Ectodermal cell (in vitro differentiated cells): ENCODE data around the gene CDADC1.

ENCODE experiments used
- H3K27ac ChIP-seq: 2 replicates; pipeline ENCODE4 v1.7.0; 2013; ENCODE audit warnings: mild to moderate bottlenecking, low read depth, low read length; ENCODE audit not compliant: insufficient read depth, poor library complexity, severe bottlenecking
- H3K27me3 ChIP-seq: 2 replicates; pipeline ENCODE4 v1.7.0; 2013; ENCODE audit warnings: mild to moderate bottlenecking, low read length; ENCODE audit not compliant: insufficient read depth, control insufficient read depth, poor library complexity, severe bottlenecking
- H3K36me3 ChIP-seq: one replicate; pipeline ENCODE4 v1.7.0; 2013; ENCODE audit warnings: low read length; ENCODE audit not compliant: control insufficient read depth, insufficient read depth
- H3K4me1 ChIP-seq: one replicate; pipeline ENCODE4 v1.7.0; 2013; ENCODE audit warnings: low read length; ENCODE audit not compliant: control insufficient read depth, insufficient read depth
- H3K4me3 ChIP-seq: 2 replicates; pipeline ENCODE4 v1.7.0; 2013; ENCODE audit warnings: low read depth, low read length, control low read depth; ENCODE audit not compliant: insufficient read depth
- H3K9me3 ChIP-seq: 2 replicates; pipeline ENCODE4 v1.7.0; 2013; ENCODE audit warnings: mild to moderate bottlenecking, low read length, moderate library complexity; ENCODE audit not compliant: control insufficient read depth
- WGBS, 2 experiments: methylation state at CpG; one replicate each; pipeline ENCODE4 v1.1.7; 2013; ENCODE audit warnings: missing lambda C conversion rate in 2 of 2; 5-methylcytosine and 5-hydroxymethylcytosine counted together

CDADC1 gene

DNA sequence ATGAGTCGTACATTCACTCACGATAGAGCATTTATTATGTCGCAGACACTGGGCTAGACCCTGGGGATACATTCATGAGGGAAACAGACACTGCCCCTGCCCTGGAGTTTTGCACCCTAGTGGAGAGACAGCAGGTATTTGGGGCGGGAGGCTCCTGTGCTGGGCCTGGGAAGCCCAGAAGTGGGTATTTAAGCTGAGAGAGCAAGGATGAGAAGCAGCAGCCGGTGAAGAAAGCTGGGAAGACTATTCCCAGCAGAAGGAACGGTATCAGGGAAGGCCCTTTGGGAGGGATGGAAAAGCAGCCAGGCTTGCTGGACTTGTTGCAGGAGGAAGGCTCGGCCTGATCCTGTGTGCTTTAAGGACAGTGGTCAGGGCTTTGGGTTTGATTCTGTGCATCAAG lies 54.5 kb downstream of the CDADC1 start:
- Histone ChIP-seq H3K9me3 (no peaks in the 10 kb centered on the region), H3K4me3 (no peak overlapping the region), H3K27me3 (no peaks in the 10 kb centered on the region), H3K27ac (no peak overlapping the region), H3K36me3 (no peaks in the 10 kb centered on the region), H3K4me1 (peaks cover 10% of the 10 kb centered on the region)
- WGBS, 2 experiments: 81 to 91% methylated on average over 7 of the region's 7 CpGs

DNA sequence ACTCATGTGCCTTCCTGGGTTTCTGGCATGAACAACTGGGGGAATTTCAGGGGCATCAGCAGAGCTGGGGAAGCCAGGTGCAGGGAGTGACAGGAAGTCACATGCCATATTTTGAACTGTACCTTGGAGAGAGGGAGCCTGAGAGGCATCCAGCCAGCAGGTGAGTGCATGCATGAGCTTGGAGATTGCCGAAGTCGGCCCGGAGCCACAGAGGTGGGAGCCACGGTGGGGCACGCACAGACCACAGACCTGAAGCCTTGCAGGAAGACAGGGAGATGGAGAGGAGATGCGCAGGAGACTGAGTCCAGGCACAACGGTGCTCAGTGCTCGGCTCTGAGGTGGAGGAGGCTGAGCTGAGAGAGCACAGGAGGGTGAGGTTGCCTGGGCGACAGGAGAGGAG lies 55.1 kb downstream of the CDADC1 start:
- no peak overlapping the region for H3K4me3 ChIP-seq
- H3K4me1 ChIP-seq: peaks cover 10% of the 10 kb centered on the region
- 91 to 92% methylated on average over 9 of the region's 9 CpGs for WGBS, 2 experiments
- H3K36me3 ChIP-seq: no peaks in the 10 kb centered on the region
- no peak overlapping the region for H3K27ac ChIP-seq
- H3K27me3 ChIP-seq: no peaks in the 10 kb centered on the region
- H3K9me3 ChIP-seq: no peaks in the 10 kb centered on the region

DNA sequence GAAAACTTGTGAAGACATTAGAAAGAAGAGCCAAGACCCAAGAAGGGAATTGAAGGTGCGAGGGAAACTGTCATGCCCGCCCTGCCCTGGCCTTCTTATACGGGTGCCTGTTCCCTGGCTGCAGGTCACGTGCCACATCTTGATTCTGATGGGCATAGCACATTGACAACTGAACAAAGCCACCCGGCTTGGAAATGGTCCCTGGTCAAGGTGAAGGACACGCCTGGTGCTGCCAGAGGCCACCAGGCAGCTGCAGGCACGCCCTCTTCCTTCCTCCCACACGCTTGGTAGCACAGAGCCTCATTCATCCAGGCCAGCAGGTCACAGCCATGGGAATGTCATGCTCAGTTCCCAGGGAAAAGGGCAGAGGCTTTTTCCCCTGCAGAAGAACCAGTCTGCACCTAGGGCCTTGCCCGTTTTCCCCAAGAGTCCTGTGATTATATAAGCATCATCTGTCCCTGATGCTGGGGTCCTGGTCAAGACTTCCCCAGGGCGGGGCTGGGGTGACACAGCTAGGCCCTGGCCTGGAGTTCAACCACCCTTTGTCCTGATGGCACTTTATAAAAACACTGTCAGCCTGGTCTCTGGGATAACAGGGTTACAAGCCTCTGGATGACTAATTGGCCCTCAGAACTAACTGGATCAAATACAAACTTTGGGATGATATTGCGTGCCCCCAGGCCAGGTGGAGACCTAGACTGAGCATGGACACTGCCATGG lies 56.0 kb downstream of the CDADC1 start:
- H3K27ac ChIP-seq: no peak overlapping the region
- H3K4me3 ChIP-seq: no peak overlapping the region
- no peaks in the 10 kb centered on the region for H3K36me3 ChIP-seq
- H3K27me3 ChIP-seq: no peaks in the 10 kb centered on the region
- WGBS, 2 experiments: 88 to 89% methylated on average over 11 of the region's 11 CpGs
- H3K4me1 ChIP-seq: peaks cover 10% of the 10 kb centered on the region
- no peaks in the 10 kb centered on the region for H3K9me3 ChIP-seq

DNA sequence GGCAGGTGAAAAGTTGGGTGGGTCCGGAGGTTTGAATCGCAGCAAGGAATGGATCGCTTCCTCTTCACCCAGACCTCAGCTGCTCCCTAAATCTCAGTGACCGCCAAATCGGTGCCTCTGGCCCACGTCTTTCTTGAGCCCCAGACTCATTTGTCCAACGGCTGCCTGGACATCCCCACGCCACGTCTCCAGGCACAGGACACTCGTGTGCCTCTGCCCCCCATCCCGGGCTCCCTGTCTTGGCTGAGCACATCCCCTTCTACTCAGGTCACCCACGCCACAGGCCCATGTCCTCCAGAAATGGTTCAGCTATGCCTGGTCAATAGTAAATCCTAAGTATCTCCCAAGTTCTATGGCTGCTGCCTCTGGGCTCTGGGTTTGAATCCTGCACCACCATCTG lies 56.6 kb downstream of the CDADC1 start:
- peaks cover 10% of the 10 kb centered on the region for H3K4me1 ChIP-seq
- H3K4me3 ChIP-seq: no peak overlapping the region
- WGBS, 2 experiments: 94 to 96% methylated on average over 12 of the region's 12 CpGs
- H3K27me3 ChIP-seq: no peaks in the 10 kb centered on the region
- no peak overlapping the region for H3K27ac ChIP-seq
- H3K9me3 ChIP-seq: no peaks in the 10 kb centered on the region
- H3K36me3 ChIP-seq: no peaks in the 10 kb centered on the region

DNA sequence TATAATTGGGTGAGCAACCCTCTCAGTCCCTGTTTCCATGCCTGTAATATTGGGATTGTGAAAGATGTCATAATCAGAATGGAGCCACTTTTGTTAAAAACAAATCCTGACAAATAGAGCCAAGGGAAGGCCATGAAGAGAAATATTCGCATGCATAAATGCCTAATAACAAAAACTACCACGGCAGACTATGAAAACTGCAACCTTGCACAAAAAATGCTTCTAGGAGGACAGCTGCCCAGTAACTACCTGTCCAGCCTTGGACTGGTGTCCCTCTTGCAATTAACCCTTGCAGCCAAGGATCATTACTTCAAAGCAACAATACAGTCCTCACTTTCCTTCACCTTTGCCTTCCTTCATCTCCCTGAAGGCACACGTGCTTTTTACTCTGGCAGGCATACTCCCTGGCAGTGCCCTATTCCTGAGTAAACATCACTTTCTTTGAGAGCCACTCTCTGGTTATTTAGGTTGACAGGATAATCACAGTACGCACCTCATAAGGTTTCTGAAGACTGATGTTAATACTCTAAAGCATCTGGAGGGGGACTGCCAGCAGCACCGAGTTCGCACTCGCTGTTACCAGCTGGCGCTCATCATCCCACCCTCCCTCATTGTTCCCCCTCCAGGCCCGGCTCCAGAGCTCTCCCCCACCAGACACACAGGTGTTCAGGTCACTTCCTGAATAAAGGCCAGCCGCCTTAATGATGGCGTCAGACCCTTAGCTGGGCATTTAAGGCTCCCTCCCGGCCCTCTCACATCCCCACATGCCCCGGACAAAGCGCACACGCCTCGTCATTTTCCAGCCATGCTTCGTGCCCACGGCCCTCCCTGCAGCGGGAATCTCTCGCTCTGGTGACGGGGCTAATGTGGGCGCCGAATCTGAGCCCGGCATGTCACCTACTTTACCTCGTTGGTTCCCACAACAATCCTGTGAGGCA lies 57.3 kb downstream of the CDADC1 start:
- H3K4me3 ChIP-seq: no peak overlapping the region
- H3K36me3 ChIP-seq: no peaks in the 10 kb centered on the region
- H3K27ac ChIP-seq: no peak overlapping the region
- no peaks in the 10 kb centered on the region for H3K27me3 ChIP-seq
- 92 to 93% methylated on average over 25 of the region's 25 CpGs for WGBS, 2 experiments
- no peaks in the 10 kb centered on the region for H3K9me3 ChIP-seq
- H3K4me1 ChIP-seq: peaks cover 10% of the 10 kb centered on the region

DNA sequence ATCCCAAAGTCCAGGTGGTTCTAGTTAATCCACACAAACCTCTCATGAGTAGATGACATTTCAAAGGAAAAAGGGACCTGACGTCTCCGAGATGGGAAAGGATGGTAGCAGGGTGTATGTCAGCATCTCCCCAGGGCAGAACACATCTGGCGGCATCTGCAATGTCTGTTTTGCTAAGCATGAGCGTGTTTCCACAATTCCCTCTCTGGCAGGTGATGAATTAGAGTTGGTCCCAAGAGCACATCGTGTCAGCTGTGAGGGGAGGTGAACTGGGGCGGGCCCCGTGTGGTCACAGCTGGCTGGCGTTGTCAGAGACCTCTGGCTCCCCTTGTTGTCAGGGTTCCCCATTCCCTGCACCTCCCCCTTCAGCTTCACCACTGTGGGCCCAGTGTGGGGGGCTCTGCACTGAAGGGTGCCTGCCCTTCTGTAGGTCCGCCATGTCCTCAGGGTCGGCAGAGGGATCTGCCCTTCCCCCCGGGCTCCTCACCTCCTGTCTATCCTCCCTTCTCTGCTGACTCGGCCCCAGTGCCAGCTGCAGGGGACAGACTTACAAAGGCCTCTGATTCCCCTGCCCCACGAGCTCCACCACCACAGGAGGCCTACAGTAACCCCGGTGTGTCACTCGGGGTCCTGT lies 58.2 kb downstream of the CDADC1 start:
- Histone ChIP-seq H3K9me3 (no peaks in the 10 kb centered on the region), H3K36me3 (no peaks in the 10 kb centered on the region), H3K27me3 (no peaks in the 10 kb centered on the region), H3K4me1 (peaks cover 10% of the 10 kb centered on the region), H3K27ac (no peak overlapping the region), H3K4me3 (no peak overlapping the region)
- 80% methylated on average over 14 to 15 of the region's 15 CpGs for WGBS, 2 experiments

DNA sequence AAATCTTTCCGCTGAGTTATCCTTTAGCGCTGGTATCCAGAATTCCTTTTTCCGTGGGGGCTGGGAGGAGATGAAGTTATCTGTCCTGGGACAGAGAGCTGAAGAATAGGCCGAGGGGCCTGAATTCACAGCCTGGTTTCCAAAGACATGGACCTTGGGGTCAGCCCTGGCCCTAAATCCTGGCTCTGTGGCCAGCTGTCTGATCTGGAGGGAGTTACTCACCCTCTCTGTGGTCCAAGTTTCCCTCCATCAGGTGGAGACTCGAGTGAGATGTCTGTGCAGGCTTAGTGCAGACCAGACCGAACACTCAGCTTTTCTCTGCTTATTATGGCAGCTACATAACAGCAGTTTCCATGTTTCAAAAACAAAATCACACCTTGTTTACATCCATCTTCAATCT lies 59.6 kb downstream of the CDADC1 start:
- no peaks in the 10 kb centered on the region for H3K36me3 ChIP-seq
- H3K4me3 ChIP-seq: no peak overlapping the region
- peaks cover 6% of the 10 kb centered on the region for H3K4me1 ChIP-seq
- no peaks in the 10 kb centered on the region for H3K27me3 ChIP-seq
- H3K9me3 ChIP-seq: no peaks in the 10 kb centered on the region
- 95 to 96% methylated on average over 6 of the region's 6 CpGs for WGBS, 2 experiments
- H3K27ac ChIP-seq: no peak overlapping the region

DNA sequence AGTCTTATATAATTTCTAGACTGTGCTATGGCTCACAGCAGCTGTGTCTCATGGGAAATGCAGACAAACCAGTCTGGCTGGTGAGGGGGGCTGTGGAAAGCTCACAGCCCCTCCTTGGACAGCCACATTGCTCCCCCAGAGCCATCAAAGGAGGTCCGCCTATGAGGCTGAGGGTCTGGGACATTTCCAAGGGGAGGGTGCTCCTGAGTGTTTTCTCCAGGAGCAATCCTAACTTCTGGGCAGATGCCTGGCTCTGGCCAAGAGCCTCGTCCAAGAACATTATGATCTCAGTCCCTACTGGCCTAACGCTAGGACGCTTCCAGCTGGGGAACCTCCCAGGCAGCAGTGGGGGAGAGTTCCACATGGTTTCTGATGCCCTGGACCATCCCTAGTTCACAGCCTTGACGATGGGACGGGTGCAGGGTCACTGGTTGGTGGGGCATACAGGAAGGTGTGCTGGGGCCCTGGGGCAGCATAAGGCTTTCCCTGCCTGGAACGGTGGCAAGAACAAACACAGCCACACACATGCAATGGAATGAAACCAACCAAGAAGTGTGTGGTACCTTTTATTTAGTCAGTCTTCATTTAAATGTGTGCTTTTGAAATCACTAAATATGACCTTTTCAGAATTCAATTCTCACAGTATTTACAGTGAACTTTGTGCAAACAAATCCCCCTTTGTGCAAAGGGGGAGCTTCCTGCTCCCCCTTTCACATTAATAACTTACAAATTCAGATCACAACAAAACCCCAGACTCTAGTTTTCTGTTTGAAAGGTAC lies 60.6 kb downstream of the CDADC1 start:
- Histone ChIP-seq H3K27me3 (no peaks in the 10 kb centered on the region), H3K36me3 (no peaks in the 10 kb centered on the region), H3K27ac (no peak overlapping the region), H3K9me3 (no peaks in the 10 kb centered on the region), H3K4me1 (peaks cover 6% of the 10 kb centered on the region), H3K4me3 (no peak overlapping the region)
- 84 to 86% methylated on average over 7 of the region's 7 CpGs for WGBS, 2 experiments

DNA sequence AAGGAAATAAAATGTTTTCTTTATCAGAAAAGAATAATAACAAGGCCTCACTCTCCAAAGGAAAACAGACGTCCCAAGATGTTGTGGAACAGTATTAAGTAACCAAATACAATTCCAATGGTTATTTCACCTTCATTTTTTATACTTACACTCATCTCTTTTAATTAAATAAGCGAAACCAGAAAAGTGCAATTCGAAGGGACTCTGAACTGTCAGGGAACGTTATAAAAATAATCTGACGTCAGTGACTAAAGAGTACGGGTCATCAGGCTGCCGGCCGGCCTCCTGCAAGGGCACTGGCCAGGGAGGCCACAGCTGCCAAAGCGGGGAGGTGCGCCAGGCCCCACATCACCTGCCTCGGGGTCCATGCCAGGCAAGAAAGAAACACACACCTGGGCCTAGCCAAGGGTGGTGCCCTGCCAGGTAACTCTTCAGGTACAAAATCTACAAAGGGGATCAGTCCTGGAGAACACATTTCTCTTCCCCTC lies 61.2 kb downstream of the CDADC1 start:
- H3K4me1 ChIP-seq: peaks cover 10% of the 10 kb centered on the region
- no peak overlapping the region for H3K27ac ChIP-seq
- no peaks in the 10 kb centered on the region for H3K9me3 ChIP-seq
- no peaks in the 10 kb centered on the region for H3K27me3 ChIP-seq
- WGBS, 2 experiments: 93 to 95% methylated on average over 11 of the region's 11 CpGs
- H3K36me3 ChIP-seq: no peaks in the 10 kb centered on the region
- no peak overlapping the region for H3K4me3 ChIP-seq
